ENCODE measurements around the gene SNRPA.
A peak's percentile ranks its signal among the peaks of the same experiment; 100 is the strongest.

The SNRPA gene

GRCh38 chr19:40813182-40813581 lies 62.2 kb downstream of the SNRPA start:
- peaks cover 0 to 48% (median 33%) of the 10 kb centered on the region in 4 donors for H3K4me1 ChIP-seq
- intact Hi-C loops (cut with DNase I; ENCODE audit: low total_unique reads): no loop called here
- H3K27ac ChIP-seq: peak overlapping the region in 1 of 2 donors; percentile 39
- H3K4me3 ChIP-seq: no peak overlapping the region
- H3K9me3 ChIP-seq: no peaks in the 10 kb centered on the region
- H3K27me3 ChIP-seq: no peaks in the 10 kb centered on the region
- DNase-seq: no peak
- peaks cover 6 to 14% (median 10%) of the 10 kb centered on the region in 3 donors for H3K36me3 ChIP-seq
- TF ChIP-seq CTCF (IDR thresholded peaks at IDR 0.05): no peak
